HG03097 (cell line): ENCODE results near the gene ACTA2.

Experiments used
- ATAC-seq: cut with Tn5 transposase; IDR thresholded peaks from one replicate; pipeline ENCODE4 v1.9.1; 2021; ENCODE audit not compliant: unreplicated experiment, low FRiP score

The ACTA2 gene

GRCh38 chr10:88982366-88982765 lies 29.8 kb upstream of the ACTA2 start:
- ATAC-seq = no peak

GRCh38 chr10:88981435-88981834 lies 28.9 kb upstream of the ACTA2 start:
- ATAC-seq = no peak

- no peak for ATAC-seq
These were observed 28.2 kb upstream of the ACTA2 start for GRCh38 chr10:88980800-88981199.

GRCh38 chr10:88980247-88980646 lies 27.7 kb upstream of the ACTA2 start:
- ATAC-seq = no peak

- no peak for ATAC-seq
These were observed 27.0 kb upstream of the ACTA2 start for GRCh38 chr10:88979603-88980002.

- ATAC-seq = no peak
These were observed 26.6 kb upstream of the ACTA2 start for GRCh38 chr10:88979153-88979562.

- ATAC-seq = no peak
These were observed 25.9 kb upstream of the ACTA2 start for GRCh38 chr10:88978463-88978862.

GRCh38 chr10:88975377-88975720 lies 22.8 kb upstream of the ACTA2 start:
- ATAC-seq = no peak

- ATAC-seq = no peak
These were observed 22.1 kb upstream of the ACTA2 start for GRCh38 chr10:88974446-88975376.

GRCh38 chr10:88974012-88974411 lies 21.4 kb upstream of the ACTA2 start:
- ATAC-seq = no peak

GRCh38 chr10:88971221-88972061 lies 18.9 kb upstream of the ACTA2 start:
- ATAC-seq = no peak

GRCh38 chr10:88968391-88968790 lies 15.8 kb upstream of the ACTA2 start:
- no peak for ATAC-seq

GRCh38 chr10:88966797-88967196 lies 14.2 kb upstream of the ACTA2 start:
- ATAC-seq = no peak

- no peak for ATAC-seq
These were observed 12.4 kb upstream of the ACTA2 start for GRCh38 chr10:88964869-88965415.

GRCh38 chr10:88964360-88964759 lies 11.8 kb upstream of the ACTA2 start:
- no peak for ATAC-seq

GRCh38 chr10:88963318-88963717 lies 10.7 kb upstream of the ACTA2 start:
- no peak for ATAC-seq

- ATAC-seq = no peak
These were observed 9.8 kb upstream of the ACTA2 start for GRCh38 chr10:88962336-88962735.

GRCh38 chr10:88961266-88961665 lies 8.7 kb upstream of the ACTA2 start:
- ATAC-seq = no peak

- no peak for ATAC-seq
These were observed 8.2 kb upstream of the ACTA2 start for GRCh38 chr10:88960802-88961201.

GRCh38 chr10:88958721-88959120 lies 6.1 kb upstream of the ACTA2 start:
- no peak for ATAC-seq

- no peak for ATAC-seq
These were observed 4.8 kb upstream of the ACTA2 start for GRCh38 chr10:88957381-88957780.
